ENCODE results near the gene ARHGAP11A.
"Not testable (repeated sequence)": the region's sequence is repeated elsewhere in the genome, so short reads cannot be mapped to it uniquely, and the experiment has no call there.

Gene ARHGAP11A

GRCh38 chr15:32615051-32615870 is at the start of gene ARHGAP11A:
Gene ARHGAP11A (plus strand): TSS chr15:32615504. CDS start chr15:32616212, 708 bp downstream.
- not testable (repeated sequence) for DNase-seq

GRCh38 chr15:32568988-32569387 is 46.3 kb upstream of the ARHGAP11A start:
- DNase-seq, result not testable (repeated sequence)

GRCh38 chr15:32578482-32578881 is 36.8 kb upstream of the ARHGAP11A start:
- not testable (repeated sequence) for DNase-seq

GRCh38 chr15:32585844-32586243 is 29.5 kb upstream of the ARHGAP11A start:
- DNase-seq, result not testable (repeated sequence)

GRCh38 chr15:32593151-32593550 is 22.2 kb upstream of the ARHGAP11A start, which contains the start of gene GOLGA8N:
Gene GOLGA8N (plus strand): TSS chr15:32593456.
- DNase-seq, result not testable (repeated sequence)

- DNase-seq, result not testable (repeated sequence)
Observed at GRCh38 chr15:32609518-32609917, 5.8 kb upstream of the ARHGAP11A start.

GRCh38 chr15:32610719-32611118 is 4.6 kb upstream of the ARHGAP11A start:
- not testable (repeated sequence) for DNase-seq

GRCh38 chr15:32614712-32615050 is 623 bp upstream of the ARHGAP11A start:
- DNase-seq, result not testable (repeated sequence)

- not testable (repeated sequence) for DNase-seq
Observed at GRCh38 chr15:32615871-32616426, 645 bp downstream of the ARHGAP11A start.

GRCh38 chr15:32636410-32636809 is 21.1 kb downstream of the ARHGAP11A start:
- no peak for DNase-seq

GRCh38 chr15:32636908-32637567 is 21.7 kb downstream of the ARHGAP11A start:
- no peak for DNase-seq

- no peak for DNase-seq
Observed at GRCh38 chr15:32637704-32638103, 22.4 kb downstream of the ARHGAP11A start.

GRCh38 chr15:32641517-32642059 is 26.3 kb downstream of the ARHGAP11A start, which contains the start of gene SCG5:
Gene SCG5 (plus strand): TSS chr15:32641710. CDS start chr15:32643593, 1,883 bp downstream.
- DNase-seq, result peak; percentile 81

GRCh38 chr15:32642667-32643435 is 27.5 kb downstream of the ARHGAP11A start:
- DNase-seq, result no peak

- no peak for DNase-seq
Observed at GRCh38 chr15:32643907-32644445, 28.7 kb downstream of the ARHGAP11A start.

GRCh38 chr15:32646291-32646690 is 31.0 kb downstream of the ARHGAP11A start:
- no peak for DNase-seq

GRCh38 chr15:32649342-32649741 is 34.0 kb downstream of the ARHGAP11A start:
- DNase-seq, result no peak

GRCh38 chr15:32651229-32651837 is 36.0 kb downstream of the ARHGAP11A start:
- no peak for DNase-seq

GRCh38 chr15:32652178-32652577 is 36.9 kb downstream of the ARHGAP11A start:
- no peak for DNase-seq

- no peak for DNase-seq
Observed at GRCh38 chr15:32656091-32656490, 40.8 kb downstream of the ARHGAP11A start.

- DNase-seq, result no peak
Observed at GRCh38 chr15:32656496-32656895, 41.2 kb downstream of the ARHGAP11A start.
